Kidney tubule cell (primary cell): Measurements from ENCODE around the gene ROCK2.
A peak's percentile ranks its signal among the peaks of the same experiment; 100 is the strongest.

Experiments
- DNase-seq: peaks from one replicate; pipeline ENCODE4 v3.0.0-alpha.2; 2018; ENCODE audit warnings: low spot score

Gene ROCK2

DNA sequence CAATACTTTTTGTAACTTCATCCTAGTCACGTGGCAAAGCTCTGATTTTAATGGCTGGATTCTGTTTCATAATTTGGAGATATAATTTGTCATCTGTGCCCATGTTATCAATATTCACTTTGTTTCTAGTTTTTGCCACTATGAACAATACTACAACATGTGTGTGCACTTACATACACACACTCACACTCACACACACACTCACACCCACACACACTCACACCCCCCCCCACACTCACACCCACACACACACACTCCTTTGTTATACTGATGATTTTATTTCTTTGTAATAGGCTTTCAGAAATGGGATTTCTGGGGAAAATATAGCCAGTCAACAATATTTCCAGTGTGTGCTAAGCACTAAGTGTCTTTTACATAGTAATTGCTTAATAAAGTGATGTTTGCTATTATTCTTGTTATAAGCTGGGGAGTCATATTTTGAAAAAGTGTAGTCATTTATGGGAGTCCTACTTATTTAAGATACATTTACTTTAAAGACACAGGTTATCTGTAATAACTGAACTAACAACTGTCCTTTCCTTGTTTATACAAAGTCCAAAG lies 22.8 kb upstream of the ROCK2 start:
- DNase-seq = no peak

DNA sequence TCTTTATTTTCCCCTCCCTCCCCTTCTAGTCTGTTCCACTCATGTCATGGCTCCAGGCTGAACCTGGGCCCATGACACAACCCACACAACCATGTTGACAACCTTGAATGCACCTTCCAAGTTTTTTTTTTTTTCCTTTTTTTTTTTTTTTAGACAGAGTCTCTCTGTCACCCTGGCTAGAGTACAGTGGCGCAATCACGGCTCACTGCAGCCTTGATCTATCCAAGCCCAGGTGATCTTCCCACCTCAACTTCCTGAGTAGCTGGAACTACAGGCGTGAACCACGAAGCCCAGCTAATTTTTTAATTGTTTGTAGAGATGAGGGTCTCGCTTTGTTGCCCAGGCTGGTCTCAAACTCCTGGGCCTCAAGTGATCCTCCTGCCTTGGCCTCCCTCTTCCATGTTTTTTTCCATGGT lies 21.9 kb upstream of the ROCK2 start:
- DNase-seq = no peak

DNA sequence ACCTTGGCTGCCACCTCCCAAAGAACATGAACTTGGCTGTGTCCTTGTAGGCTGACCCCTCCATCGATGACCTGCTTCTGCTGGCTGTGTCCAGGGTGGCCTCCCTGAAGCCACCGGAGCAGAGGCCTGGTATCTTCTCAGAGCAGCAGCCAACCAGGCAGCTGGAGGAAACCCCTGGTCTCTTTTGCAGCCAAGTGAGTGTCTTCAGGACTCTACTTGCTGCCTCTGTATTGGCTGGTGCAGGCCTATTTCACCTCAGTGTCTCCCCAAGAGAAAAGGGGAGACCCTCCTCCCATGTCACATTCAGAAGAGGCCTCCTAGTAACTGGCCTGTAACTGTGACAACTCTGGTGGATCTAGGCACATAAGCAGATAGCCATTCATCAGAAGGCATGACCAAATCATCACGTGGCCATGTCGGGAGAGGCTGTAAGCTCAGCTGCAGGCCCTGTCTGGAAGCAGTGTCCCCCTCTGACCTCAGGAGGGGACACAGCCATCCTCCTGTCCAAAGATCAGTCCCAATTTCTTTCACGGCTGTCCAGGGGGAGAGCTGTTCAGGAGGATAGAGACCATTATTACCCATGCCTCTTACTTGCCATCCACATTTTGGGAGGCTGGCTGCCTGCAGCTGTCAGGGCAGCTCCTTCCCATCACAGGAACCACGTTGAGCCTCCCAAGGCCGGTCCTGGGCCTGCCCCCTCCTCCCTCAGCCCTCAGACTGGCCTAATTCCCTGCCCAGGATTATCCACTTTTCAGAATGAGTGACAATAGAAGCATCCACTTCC lies 20.9 kb upstream of the ROCK2 start:
- no peak for DNase-seq

DNA sequence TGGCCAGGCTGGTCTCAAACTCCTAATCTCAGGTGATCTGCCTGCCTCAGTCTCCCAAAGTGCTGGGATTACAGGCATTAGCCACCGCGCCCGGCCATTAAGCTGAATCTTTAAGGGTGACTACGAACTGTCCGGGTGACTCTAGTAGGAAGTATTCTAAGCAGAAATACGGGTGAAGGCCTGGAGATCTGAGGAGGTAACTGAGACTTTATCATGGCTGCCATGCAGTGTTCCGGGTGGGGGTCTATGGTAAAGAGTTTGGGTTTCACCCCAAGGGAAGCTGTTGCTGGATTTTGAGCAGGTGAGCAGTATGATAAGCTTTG lies 20.1 kb upstream of the ROCK2 start:
- DNase-seq = no peak

DNA sequence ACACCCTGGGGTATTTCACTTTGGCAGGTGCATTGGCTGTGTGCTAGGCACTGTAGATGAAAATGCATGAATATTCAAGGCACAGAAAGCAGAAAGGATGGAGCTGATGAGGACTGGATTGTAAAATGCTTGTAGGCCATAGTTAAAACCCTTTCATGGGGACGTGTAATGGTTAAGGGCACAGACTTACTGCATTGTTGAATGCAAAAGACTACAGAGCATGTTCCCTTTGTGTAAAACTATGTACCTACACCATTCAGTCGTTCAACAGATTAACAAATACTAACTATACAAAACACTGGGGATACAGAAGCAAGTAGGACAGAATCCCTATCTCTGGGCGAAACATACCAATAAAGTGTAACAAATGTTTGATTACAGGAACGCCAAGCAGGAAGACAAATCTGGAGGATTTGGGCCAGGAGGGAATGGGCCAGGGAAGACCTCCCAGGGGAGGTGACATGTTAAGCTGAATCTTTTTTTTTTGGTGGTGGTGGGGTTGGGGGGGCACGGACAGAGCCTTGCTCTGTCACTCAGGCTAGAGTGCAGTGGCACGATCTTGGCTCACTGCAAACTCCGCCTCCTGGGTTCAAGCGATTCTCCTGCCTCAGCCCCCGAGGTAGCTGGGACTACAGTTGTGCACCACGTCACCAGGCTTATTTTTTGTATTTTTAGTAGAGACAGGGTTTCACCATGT lies 19.6 kb upstream of the ROCK2 start:
- DNase-seq = no peak

GRCh38 chr2:11359865-11360264 lies 15.4 kb upstream of the ROCK2 start:
- DNase-seq = no peak

DNA sequence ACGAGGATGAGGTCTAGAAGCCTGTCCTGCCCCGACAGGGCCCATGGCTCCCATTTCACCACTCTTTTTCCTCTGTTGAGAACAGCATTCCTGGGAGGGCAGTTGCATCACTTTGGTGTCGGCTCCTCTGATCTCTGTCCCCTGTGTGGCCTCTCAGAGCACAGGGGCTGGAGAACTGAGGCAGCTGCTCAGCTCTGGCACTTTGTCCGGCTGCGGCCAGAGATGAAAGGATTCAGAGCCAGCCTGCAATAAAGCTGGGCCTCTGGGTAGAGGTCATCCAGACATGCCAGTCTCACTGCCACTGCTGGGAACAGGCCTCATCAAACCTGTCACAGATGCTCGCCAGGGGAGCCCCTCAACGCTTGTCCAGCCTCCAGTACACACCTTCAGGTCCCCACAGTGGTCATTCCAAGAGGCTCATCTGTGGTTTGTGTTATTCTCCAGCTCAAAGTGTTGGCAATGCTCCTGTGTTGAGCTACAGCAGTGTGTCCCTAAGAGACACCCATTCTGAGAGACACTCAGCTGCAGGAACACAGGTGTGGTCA lies 13.1 kb upstream of the ROCK2 start:
- no peak for DNase-seq

- DNase-seq = no peak
Observed at GRCh38 chr2:11356764-11357163, 12.3 kb upstream of the ROCK2 start.

- DNase-seq = no peak
Observed at GRCh38 chr2:11355194-11356053, 11.0 kb upstream of the ROCK2 start.

GRCh38 chr2:11354363-11355154 lies 10.1 kb upstream of the ROCK2 start:
- DNase-seq = no peak

- DNase-seq = no peak
Observed at GRCh38 chr2:11352781-11353537, 8.5 kb upstream of the ROCK2 start.

- DNase-seq = peak; percentile 43
Observed at GRCh38 chr2:11348209-11348749, 3.8 kb upstream of the ROCK2 start.

DNA sequence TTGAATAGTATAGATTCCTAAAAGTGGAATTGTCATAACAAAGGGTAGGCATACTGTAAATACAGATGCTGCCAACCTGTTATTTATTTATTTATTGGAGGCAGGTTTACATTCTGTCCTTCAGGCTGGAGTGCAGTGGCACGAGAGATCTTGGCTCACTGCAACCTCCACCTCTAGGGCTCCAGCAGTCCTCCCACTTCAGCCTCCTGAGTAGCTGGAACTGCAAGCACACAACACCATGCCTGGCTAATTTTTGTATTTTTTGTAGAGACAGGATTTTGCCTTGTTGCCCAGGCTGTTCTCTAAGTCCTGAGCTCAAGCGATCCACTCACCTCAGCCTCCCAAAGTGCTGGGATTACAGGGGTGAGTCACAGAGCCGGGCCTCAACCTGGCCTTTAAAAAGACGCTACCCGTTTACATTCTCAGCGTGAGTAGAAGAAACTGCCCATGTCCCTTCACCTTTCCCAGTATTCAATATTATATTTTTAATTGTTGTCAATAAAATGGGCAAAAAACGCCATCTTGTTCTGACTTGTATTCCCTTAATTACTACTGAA lies 3.0 kb upstream of the ROCK2 start:
- no peak for DNase-seq

DNA sequence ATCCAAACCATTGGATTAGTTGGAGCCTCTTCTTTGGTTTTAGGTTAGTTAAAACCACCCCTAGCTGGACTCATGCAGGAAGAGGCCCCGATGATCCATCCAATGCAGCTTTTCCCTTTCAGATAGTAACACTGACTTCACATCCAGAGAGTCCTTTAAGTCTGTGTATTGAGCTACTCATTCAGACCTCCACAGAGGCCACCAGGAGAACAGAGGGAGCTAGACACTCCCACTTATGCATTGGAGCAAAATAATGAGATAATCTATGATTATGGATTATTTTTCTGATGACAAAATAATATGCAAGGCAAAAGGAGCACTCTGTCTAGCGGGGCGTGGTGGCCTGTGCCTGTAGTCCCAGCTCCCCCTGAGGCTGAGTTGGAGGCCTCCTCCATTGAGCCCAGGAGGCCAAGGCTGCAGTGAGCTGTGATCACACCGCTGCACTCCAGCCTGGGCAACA lies 1.6 kb upstream of the ROCK2 start:
- DNase-seq = no peak

- peak; percentile 63 for DNase-seq
Observed at GRCh38 chr2:11344956-11345677, 681 bp upstream of the ROCK2 start.

GRCh38 chr2:11343650-11344341 lies 640 bp downstream of the ROCK2 start:
- peak; percentile 66 for DNase-seq

GRCh38 chr2:11343368-11343649 lies 1.1 kb downstream of the ROCK2 start:
- DNase-seq = no peak

- DNase-seq = peak; percentile 73
Observed at GRCh38 chr2:11342551-11343367, 1.7 kb downstream of the ROCK2 start.
